Measurements from ENCODE around the gene ZNF827.

DNA sequence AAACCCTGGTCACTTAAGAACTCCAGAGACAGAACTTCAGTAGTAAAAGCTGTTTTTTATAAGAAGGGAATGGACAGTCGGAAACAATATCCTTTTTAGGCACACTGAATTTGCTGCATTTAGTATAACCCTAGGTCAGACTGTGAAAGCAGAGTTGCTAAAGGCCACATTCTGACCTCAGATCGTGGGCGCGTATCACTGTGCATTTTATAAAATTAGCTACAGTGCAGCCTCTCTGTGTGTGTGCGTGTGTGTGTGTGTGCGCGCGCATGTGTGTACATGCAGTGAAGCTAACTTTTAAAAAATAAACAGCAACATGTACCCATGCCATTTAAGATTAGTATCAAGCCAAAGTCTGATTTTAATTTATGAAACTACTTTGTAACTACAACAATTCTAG is 8.0 kb downstream of the ZNF827 start:
- TF ChIP-seq CTCF (conservative IDR thresholded peaks at IDR 0.05): no peak
- no peak for TF ChIP-seq ZFX (IDR thresholded peaks at IDR 0.05)
